SIG-M5 (cell line): ENCODE results near the gene MRPL38.
"Not testable (repeated sequence)": the region's sequence is repeated elsewhere in the genome, so short reads cannot be mapped to it uniquely, and the experiment has no call there.

Experiments
- DNase-seq: peaks from one replicate; lab custom pipeline; 2025; lab: John Stamatoyannopoulos, UW

MRPL38 gene

DNA sequence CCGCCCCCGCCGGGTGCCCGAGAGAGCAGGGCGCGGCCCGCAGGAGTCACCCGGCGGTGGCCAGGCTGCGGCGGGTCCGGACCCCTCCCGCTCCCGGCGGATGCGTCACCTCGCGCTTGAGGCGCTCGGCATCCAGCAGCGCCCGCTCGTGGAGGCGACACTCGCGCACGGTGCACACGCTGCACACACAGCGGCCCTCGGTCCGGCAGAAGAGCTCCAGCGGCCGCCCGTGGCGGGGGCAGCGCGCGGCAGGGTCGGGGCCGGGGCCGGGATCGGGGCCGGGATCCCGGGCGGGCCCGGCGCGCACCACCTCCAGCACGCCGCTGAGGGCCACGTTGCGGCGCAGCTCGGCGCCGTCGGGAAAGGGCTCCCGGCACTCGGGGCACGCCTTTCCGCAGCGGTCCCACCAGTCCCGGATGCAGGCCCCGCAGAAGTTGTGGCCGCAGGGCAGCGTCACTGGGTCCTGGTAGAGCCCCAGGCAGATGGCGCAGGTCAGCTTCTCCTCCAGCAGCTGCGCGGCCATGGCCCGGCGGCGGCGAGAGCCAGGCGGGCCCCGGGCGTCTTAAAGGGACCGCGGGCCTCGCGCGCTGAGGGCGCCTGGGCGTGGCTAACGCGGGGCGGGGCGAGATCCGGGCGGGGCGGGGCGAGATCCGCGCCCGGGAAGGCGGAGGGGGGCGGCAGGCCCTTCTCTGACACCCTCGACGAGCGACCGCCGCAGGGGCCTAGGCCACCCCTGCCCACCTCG lies 8.1 kb downstream of the MRPL38 start, which contains the start of gene TRIM65:
Gene TRIM65, minus strand, starts transcription at position 537 of the 745 bp plus-strand sequence. Its CDS starts 14 bp downstream, at position 523.
- no peak for DNase-seq

DNA sequence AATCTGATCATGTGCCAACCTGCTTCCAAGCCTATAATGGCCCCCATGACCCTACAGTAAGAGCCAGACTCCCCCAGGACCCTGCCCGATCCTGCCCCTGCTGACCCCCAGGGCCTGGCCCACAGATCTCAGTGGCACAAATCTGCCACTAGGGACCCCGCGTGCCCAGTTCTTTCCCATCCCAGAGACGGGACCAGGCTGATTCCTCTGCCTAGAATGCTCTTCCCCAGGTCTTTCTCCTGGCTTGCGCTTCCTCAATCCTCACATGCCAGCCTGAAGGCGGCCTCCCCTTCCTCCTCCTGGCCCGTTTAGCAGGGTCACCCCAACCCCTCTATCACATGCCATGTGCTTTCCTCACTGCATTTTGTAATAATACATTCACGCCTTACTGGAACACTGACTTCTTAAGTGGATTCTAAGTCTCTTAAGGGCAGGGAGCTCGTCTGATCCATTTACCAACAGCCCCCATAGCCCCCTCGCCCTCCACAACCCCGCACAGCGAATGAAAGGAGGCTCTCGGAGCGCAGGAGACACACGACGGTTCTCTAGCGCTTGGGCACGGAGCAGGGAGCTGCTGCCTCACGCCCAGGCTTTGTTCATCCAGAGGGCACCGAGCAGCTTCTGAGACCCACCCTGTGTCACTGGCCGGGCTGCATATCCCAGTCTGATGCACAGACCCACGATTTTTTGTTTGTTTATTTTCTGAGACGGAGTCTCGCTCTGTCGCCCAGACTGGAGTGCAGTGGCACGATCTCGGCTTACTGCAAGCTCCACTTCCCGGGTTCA lies 9.1 kb downstream of the MRPL38 start:
- DNase-seq, result no peak

- DNase-seq, result no peak
These were observed 10.5 kb downstream of the MRPL38 start for GRCh38 chr17:75894049-75894733.

- no peak for DNase-seq
These were observed 11.2 kb downstream of the MRPL38 start for GRCh38 chr17:75893305-75894048.

GRCh38 chr17:75892556-75893224 lies 12.0 kb downstream of the MRPL38 start:
- no peak for DNase-seq

- no peak for DNase-seq
These were observed 12.8 kb downstream of the MRPL38 start for GRCh38 chr17:75891605-75892555.

GRCh38 chr17:75891022-75891604 lies 13.6 kb downstream of the MRPL38 start:
- DNase-seq, result no peak

DNA sequence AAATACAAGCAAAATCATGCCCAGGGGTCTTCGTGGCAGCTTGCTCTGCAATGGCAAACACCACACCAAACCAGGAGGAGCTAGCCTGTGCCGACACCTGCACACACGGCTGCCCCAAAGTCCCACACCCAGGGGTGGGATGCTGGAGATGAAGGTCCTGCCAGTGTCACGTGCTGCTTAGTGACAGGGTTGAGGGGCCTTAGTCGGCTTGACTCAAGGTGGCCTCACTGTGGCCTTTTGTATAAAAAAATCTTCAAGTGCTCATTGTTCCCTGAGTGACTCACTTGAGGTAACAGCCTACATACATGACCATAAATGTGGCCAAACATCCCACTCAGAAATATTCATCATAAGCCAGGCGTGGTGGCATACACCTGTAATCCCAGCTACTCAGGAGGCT lies 15.2 kb downstream of the MRPL38 start:
- no peak for DNase-seq

DNA sequence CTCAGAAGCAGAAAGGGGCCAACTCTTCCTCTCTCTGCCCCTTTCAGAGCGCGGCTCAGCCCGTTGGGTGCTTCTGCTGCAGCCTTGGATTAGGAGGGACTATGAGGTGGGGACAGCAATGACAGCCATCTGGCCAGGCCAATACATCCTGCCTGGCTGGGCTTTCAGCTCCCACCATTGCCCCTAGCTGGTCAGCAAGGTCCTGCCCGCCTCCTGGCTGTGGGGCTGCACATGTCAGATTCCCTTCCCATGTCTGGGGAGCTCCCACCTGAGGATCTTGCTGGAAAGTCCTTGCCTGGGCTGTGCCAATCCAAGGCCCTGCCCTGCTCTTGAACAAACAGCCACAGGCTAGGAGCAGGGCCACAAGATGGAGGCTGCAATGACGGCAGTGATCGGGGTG lies 16.2 kb downstream of the MRPL38 start:
- no peak for DNase-seq

DNA sequence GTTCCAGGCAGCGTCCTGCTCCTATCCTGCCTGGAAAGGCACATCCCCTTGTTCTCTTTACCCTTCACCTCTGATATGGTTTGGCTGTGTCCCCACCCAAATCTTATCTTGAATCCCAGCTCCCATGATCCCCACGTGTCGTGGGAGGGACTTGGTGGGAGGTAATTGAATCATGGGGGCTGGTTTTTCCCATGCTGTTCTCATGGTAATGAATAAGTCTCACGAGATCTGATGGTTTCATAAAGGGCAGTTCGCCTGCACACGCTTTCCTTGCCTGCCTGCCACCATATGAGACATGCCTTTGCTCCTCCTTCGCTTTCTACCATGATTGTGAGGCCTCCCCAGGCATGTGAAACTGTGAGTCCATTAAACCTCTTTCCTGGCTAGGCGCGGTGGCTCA lies 18.8 kb downstream of the MRPL38 start:
- not testable (repeated sequence) for DNase-seq

DNA sequence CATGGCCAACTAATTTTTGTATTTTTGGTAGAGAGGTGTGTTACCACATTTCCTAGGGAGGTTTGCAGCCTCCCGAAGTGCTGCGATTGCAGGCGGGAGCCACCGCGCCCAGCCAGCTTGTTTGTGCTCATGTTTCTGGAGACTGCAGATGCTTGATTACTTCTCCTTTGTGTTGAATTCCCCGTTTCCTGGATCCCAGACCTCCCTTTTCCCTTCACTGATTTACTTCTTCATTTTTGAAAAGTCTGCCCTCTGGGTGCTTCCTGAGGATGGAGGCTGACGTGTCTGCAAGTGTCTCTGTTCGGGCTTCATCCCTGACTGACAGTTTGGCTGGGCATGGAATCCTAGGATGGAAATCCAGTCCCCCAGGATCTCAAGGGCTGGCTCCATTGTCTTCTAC lies 19.3 kb downstream of the MRPL38 start:
- no peak for DNase-seq

GRCh38 chr17:75881678-75882454 lies 22.8 kb downstream of the MRPL38 start:
- no peak for DNase-seq

- DNase-seq, result no peak
These were observed 24.4 kb downstream of the MRPL38 start for GRCh38 chr17:75880266-75880665.

DNA sequence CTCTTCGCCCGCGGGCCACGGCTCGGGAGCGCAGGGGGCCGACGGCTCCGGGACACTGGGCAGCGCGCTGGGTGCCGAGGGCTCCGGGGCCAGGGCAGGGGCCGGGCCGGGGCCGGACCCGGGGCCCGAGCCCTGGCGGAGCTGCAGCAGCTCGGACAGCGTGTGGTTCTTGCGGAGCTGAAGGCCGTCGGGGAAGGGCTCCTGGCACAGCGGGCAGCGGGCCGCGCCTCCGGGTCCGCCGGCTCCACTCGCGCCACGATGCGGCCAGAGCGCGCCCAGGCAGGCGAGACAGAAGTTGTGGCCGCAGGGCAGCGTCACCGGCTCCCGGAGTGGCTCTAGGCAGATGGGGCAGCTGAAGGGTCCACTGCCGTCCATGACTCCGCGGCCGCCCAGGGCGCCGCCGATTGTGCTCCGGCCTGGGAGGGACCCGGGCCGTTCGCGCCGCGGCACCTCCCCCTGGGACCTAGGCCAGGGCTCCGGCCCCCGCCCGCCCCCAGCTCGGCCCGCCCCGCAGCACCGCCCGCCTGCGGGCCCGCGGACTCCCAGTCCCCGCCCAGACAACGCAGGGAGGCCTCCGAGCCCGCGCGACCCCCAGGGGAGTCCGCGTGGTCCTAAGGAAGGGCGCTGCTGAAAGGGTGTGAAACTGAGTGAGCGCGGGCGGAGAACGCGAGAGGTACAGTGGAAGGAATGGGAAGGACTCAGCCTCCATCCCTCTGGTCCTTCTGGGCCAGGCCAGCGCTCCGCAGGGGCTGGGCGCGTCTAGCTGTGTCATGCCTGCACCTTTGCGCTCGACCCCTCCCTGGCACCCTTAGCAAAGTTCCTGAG lies 26.3 kb downstream of the MRPL38 start, which contains the start of gene TRIM47:
Gene TRIM47, minus strand, starts transcription at position 408 of the 825 bp plus-strand sequence. Its CDS starts 33 bp downstream, at position 375.
- DNase-seq, result no peak

DNA sequence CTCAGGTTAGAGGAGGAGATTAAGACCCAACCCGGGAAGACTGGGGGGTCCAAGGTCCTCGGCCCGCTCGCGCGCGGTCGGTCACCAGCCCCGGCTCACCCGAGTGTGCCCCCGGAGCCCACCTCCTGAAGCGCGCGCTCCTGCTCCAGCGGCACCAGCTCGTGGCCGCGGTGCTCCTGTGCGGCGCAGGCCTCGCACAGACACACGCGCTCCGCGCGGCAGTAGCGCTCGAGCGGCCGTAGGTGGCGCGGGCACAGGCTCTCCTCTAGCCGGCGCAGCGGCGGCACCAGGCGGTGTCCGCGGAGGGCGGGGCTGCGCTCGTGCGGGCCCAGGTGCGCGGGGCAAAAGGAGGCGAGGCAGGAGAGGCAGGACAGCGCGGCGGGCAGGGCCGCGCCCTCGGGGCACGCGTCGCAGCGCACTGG lies 26.9 kb downstream of the MRPL38 start:
- no peak for DNase-seq

- no peak for DNase-seq
These were observed 27.5 kb downstream of the MRPL38 start for GRCh38 chr17:75876938-75877751.
